NCI-H446 (cell line): Measurements from ENCODE around the gene TCAP.
A peak's percentile ranks its signal among the peaks of the same experiment; 100 is the strongest.

Source experiments
- DNase-seq, 2 experiments: peaks; one replicate each; lab custom pipeline; 2025; lab: John Stamatoyannopoulos, UW

TCAP gene

GRCh38 chr17:39664581-39665561, at the start of gene TCAP:
Gene TCAP (plus strand): TSS chr17:39665349. CDS start chr17:39665360, 11 bp downstream.
- DNase-seq, result no peak

- DNase-seq, result no peak
These were observed 49.7 kb upstream of the TCAP start for GRCh38 chr17:39615434-39615833.

DNA sequence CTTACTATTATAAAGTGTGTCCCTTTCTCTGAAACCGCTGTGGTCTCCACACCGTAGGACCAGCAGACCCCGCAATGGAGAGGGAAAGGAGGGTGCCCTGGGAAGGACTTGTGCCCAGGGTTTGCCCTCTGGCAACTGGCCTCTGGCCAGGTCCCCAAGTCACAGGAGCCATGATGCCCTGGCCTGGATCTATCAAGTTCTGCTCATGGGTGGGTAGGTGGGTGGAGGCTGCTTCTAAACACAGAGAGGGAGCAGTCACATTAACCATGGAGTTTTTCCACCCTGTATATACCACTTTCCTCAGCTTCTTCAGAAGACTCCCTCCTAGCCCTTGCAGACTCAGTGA, 48.1 kb upstream of the TCAP start:
- DNase-seq, result no peak

DNA sequence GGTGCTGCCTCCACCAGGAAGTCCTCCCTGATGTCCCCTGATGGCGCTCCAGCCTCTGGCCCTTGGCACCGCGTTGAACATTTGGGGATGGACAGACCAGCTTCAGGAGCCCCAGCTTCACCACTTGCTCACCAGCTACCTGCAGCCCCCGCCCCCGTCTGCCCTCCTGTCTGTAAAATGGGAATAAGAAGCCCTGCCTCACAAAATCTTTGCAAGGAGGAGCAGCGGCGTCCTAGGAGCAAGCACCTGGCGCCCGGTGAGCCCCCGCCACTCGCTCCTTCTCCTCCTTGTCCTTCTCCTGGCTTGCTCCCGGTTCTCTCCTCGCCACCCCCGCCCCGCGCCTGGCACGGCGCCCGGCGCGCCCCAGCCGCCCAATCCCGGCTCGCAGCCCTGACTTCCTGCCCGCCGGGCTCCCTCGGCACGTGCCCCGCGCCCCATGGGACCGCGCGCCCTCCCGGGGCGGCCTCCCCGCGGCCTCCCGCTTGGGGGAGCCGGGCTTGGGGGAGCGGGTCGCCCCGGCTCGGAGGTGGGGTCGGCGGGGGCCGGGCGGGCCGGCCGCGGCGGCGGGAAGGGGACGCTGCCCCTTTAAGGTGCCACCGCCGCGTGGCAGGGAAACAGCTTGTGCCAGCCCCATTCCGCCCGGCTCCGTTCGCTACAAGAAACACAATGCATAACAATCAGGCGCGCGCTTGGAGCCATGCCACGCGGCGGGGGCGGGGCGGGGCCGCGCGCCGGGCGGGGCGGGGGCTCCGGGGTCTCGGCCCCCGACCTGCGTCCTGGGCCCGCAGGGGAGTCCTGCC, 47.5 kb upstream of the TCAP start:
- peak in 1 of 2 experiments; percentile 73 for DNase-seq

GRCh38 chr17:39618246-39618913, 46.8 kb upstream of the TCAP start:
- peak in 1 of 2 experiments; percentile 28 for DNase-seq

DNA sequence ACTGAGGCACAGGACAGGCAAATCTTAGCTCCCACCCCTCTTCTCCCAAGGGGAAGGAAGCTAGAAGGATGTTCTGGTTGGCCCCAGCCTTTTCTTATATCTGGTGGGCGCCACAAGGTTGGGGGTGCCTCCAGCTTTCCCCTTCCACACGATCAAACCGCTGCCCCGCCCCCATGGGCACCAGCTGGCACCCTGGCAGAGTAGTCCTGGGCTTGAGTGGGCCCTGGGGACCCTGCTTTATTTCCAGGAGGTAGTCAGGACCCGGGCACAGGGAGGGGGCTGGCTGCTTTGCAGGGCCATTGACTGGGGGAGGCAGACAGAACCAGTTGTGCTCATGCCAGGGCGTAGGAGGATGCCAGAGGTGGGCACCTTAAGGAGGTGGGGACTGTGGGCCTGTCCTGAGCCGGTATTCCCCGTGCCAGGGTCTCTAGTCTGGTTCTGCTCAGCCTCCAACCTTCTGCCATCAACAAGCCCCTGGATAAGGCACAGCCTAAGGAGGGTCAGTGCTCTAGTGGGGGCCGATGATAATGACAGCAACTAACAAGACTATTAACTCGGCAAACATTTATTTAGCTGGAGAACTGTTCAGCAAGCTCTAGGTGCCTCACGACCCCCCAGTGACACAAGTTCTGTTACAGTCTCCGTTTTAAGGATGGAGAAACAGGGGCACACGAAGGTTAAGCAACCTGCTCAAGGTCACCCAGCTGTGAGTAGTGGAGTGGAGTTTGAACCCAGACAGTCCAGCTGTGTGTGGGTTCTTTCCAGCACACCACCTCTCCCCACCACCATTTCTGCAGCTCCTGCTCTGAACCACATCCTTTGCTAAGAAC, 46.0 kb upstream of the TCAP start:
- no peak for DNase-seq

DNA sequence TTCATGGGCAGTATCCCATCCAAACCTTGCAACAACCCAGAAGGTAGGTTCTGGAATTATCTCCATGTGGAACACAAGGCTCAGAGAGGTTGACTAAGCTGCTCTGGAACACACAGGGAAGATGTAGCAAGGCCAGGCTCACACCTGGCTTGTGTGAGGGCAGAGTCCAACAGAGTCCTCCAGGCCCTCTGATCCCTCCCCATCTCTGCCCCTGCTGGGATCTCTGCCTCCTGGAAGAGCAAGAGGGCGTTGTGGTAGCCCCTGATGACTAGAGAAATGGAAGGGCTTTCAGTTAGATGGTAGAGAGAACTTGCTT, 45.4 kb upstream of the TCAP start:
- DNase-seq, result no peak

GRCh38 chr17:39621523-39622379, 43.4 kb upstream of the TCAP start:
- DNase-seq, result peak; percentile 49 to 87

DNA sequence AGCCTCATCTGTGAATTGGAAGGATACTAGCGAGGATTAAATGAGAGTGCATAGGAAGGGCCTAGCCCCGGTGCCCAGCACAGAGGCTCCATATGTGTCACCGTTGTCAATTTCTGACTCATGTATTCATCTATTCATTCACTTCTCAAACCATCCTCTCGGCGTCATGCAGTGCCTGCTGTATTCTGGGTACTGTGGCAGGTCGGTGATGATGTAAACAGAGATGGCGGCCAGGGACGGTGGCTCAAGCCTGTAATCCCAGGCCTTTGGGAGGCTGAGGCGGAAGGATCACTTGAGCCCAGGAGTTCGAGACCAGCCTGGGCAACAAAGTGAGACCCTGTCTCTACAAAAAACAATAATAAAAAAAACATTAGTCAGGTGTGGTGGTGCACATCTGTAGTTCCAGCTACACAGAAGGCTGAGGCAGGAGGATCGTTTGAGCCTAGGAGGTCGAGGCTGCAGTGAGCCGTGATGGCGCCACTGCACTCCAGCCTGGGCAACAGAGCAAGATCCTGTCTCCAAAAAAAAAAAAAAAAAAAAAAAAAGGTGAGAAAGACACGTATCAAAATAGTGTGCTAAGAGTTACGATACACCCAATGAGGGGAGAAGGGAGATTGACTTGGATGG, 42.7 kb upstream of the TCAP start:
- no peak for DNase-seq

DNA sequence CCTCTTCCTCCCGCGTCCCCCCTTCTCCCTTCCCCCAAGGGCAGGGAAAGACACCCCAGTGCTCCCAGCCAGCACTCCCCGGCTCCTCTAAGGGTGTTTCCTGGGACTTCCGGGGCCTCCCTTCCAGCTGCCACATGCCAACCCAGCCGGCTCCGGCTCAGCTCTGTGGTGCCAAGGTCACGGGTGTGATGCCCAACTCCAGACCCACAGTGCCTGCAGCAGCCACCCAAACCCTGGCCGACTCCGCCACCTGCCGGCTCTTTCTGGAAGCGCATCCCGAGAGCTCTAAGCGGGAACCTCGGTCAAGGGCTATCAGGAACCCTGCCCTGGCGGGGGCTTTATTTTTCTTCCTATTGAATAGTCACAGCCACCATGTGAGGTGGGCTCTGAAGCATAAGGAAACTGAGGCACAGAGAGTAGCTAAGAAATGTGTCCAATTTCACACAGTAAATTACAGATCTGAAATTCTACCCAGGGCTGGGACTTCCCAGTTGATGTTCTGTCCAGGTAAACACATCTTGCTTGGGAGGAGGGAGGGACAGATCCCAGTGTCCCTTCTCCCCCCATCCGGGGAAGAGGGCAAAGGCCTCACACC, 41.7 kb upstream of the TCAP start:
- DNase-seq, result peak; percentile 57 to 82

DNA sequence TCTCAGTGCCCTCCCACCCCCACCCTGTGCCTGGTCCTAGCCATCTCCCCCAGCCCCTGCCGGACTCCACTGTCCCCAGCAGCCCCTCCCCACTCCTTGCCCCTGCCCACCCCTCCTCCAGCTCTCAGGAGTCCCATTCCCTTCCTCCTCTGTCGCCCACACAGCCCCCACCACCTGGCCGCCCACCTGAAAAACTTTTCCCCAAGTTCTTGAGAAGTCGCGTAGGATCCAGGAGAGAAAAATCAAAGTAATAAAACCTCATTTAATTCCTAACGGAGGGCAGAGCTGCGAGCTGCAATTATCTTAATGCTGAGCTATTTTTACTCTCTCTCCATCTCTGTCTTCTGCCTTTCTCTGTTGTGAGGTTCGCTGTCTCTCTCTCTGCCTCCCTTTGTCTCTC, 40.8 kb upstream of the TCAP start:
- DNase-seq, result no peak

GRCh38 chr17:39625198-39625785, 39.9 kb upstream of the TCAP start:
- DNase-seq, result no peak

GRCh38 chr17:39626171-39627046, 38.7 kb upstream of the TCAP start, which contains the start of gene PPP1R1B:
Gene PPP1R1B (plus strand): TSS chr17:39626952. CDS start chr17:39627393, 441 bp downstream.
- DNase-seq, result no peak

GRCh38 chr17:39627047-39627711, 38.0 kb upstream of the TCAP start:
- no peak for DNase-seq

DNA sequence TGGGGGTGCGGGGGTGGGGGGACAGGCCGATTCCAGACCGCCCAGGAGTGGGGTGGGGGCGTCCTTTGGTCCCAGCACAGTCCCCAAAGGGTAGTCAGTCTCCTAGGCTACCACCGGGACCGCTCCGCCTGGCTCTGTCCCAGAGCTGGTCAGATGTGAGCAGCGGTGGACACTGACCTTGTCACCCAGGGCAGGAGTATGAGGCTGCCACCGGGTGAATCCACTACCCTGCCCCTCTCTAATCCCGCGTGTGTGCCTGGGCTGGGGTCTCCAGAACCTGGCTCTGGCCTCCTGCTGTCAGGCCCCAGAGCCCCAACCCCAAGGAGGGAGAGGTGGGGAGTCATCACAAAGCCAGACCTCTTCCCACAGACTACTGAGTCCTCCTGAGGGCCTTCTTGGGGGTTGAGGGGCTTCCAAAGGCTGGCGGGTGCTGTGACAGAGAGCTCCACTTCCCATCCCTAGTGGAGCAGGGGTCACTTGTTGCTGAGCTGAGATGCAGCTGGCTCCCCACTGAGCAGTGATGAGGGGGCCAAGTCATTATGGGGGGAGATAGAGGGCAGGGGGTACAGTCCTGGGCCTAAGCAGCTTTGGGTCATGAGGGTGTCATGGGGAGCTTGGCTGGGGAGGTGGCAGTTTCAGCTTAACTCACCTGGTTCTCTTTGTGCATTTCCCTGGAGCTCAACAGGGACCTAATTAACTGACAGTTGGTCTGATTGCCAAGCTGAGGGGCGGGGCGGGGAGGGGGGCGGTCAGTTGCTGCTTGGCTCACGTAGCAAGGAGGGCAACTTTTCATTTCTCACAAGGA, 37.2 kb upstream of the TCAP start:
- DNase-seq, result no peak

DNA sequence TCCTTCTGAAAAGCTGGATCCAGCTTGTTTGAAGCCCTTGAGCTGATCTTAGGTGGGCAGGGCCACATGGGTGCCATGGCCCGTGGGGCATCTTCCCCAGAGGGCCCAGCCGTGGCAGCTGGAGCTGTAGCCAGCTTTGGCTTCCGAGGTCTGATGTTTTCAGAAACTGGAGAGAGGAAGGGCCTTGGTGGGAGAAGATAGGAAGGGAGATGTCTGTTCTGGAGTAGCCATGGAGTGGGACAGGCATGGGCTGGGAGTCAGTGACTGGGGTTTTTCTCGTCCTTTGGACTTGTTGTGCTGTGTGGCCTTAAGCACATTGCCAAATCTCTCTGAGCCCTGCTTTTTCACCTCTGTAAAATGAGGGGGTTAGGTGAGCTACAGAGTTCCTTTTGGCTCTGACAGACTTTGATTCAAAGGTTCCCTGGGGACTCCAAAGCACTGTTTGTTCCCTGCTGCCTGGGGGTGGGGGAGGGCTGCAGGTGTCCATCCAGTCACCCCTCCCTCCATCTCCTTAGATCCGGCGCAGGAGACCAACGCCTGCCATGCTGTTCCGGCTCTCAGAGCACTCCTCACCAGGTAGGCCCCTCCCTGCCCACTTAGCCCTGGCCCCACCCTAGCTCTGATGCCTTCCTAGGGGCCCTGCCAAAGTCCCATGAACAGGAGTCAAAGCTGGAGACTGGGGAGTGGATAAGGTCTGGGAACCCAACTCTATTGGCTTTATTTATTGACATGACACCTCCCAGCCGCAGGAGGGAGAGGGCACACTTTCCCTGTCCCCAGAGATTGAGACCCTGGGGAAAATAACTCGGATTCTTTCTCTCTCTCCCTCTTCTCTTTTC, 36.3 kb upstream of the TCAP start:
- DNase-seq, result no peak
